Trophoblast cell (in vitro differentiated cells and primary cell): ENCODE results near the gene JMY.

Experiments
- DNase-seq, 2 donors: peaks; one replicate each; pipeline ENCODE4 v3.0.0-alpha.2; 2016
- H2AFZ ChIP-seq: 2 replicates; pipeline ENCODE4 v1.6.1; 2013; ENCODE audit warnings: low read length, moderate library complexity, mild to moderate bottlenecking; ENCODE audit not compliant: insufficient read depth, poor library complexity
- H2AK5ac ChIP-seq: 2 replicates; pipeline ENCODE4 v1.6.1; 2013; ENCODE audit warnings: mild to moderate bottlenecking, low read length
- H2BK120ac ChIP-seq: 2 replicates; pipeline ENCODE4 v1.6.1; 2013; ENCODE audit warnings: low read length, mild to moderate bottlenecking, moderate library complexity; ENCODE audit not compliant: insufficient read depth, poor library complexity
- H2BK12ac ChIP-seq: 2 replicates; pipeline ENCODE4 v1.6.1; 2013; ENCODE audit warnings: mild to moderate bottlenecking, low read length, moderate library complexity
- H2BK5ac ChIP-seq: 2 replicates; pipeline ENCODE4 v1.6.1; 2013; ENCODE audit warnings: low read length, low read depth, moderate library complexity, mild to moderate bottlenecking; ENCODE audit not compliant: poor library complexity
- H3K14ac ChIP-seq: 2 replicates; pipeline ENCODE4 v1.6.1; 2013; ENCODE audit warnings: mild to moderate bottlenecking, low read length
- H3K18ac ChIP-seq: 2 replicates; pipeline ENCODE4 v1.6.1; 2013; ENCODE audit warnings: mild to moderate bottlenecking, low read length
- H3K23ac ChIP-seq: 2 replicates; pipeline ENCODE4 v1.6.1; 2013; ENCODE audit warnings: low read length
- H3K27ac ChIP-seq: 2 replicates; pipeline ENCODE4 v1.5.1; 2013; ENCODE audit warnings: low read depth, mild to moderate bottlenecking, inconsistent platforms, low read length, moderate library complexity
- H3K27me3 ChIP-seq: 2 replicates; pipeline ENCODE4 v1.6.1; 2013; ENCODE audit warnings: inconsistent platforms, mild to moderate bottlenecking, low read length, moderate library complexity; ENCODE audit not compliant: insufficient read depth
- H3K36me3 ChIP-seq, 2 experiments: 1 replicate in 1 of 2; 2 replicates in 1 of 2; pipeline ENCODE4 v1.6.1; 2013; ENCODE audit warnings: low read length in 2 of 2, mild to moderate bottlenecking in 2 of 2, moderate library complexity in 1 of 2; ENCODE audit not compliant: insufficient read depth in 2 of 2, control insufficient read depth in 1 of 2
- H3K4ac ChIP-seq: 2 replicates; pipeline ENCODE4 v1.6.1; 2013; ENCODE audit warnings: low read depth, mild to moderate bottlenecking, low read length, moderate library complexity
- H3K4me1 ChIP-seq, 2 experiments: 1 replicate in 1 of 2; 2 replicates in 1 of 2; pipeline ENCODE4 v1.6.1; 2013; ENCODE audit warnings: low read length in 2 of 2, mild to moderate bottlenecking in 2 of 2, moderate library complexity in 1 of 2; ENCODE audit not compliant: insufficient read depth in 2 of 2, control insufficient read depth in 1 of 2
- H3K4me2 ChIP-seq: 2 replicates; pipeline ENCODE4 v1.6.1; 2013; ENCODE audit warnings: inconsistent platforms, mild to moderate bottlenecking, low read length, moderate library complexity
- H3K4me3 ChIP-seq: 2 replicates; pipeline ENCODE4 v1.5.1; 2013; ENCODE audit warnings: mild to moderate bottlenecking, low read depth, low read length, inconsistent platforms
- H3K79me1 ChIP-seq: one replicate; pipeline ENCODE4 v1.6.1; 2013; ENCODE audit warnings: low read length
- H3K79me2 ChIP-seq: 2 replicates; pipeline ENCODE4 v1.6.1; 2013; ENCODE audit warnings: low read length, mild to moderate bottlenecking; ENCODE audit not compliant: control insufficient read depth, insufficient read depth, poor library complexity
- H3K9ac ChIP-seq: 2 replicates; pipeline ENCODE4 v1.6.1; 2013; ENCODE audit warnings: mild to moderate bottlenecking, low read length
- H3K9me3 ChIP-seq: 2 replicates; pipeline ENCODE4 v1.6.1; 2013; ENCODE audit warnings: low read depth, mild to moderate bottlenecking, control low read depth, inconsistent platforms, low read length; ENCODE audit not compliant: insufficient read depth
- H4K12ac ChIP-seq: 2 replicates; pipeline ENCODE4 v1.6.1; 2013; ENCODE audit warnings: low read depth, mild to moderate bottlenecking, low read length, moderate library complexity
- H4K8ac ChIP-seq: 2 replicates; pipeline ENCODE4 v1.6.1; 2013; ENCODE audit warnings: low read depth, mild to moderate bottlenecking, low read length, moderate library complexity
- H4K91ac ChIP-seq: one replicate; pipeline ENCODE4 v1.6.1; 2013; ENCODE audit warnings: low read depth, mild to moderate bottlenecking, low read length, moderate library complexity
- WGBS: extraction: QIAGEN DNeasy Blood & Tissue Kit; methylation state at CpG from one replicate; pipeline ENCODE4 v1.1.7; 2013; ENCODE audit warnings: missing lambda C conversion rate; ENCODE audit not compliant: insufficient read length, insufficient coverage; ENCODE audit errors: extremely low coverage; 5-methylcytosine and 5-hydroxymethylcytosine counted together

JMY gene

DNA sequence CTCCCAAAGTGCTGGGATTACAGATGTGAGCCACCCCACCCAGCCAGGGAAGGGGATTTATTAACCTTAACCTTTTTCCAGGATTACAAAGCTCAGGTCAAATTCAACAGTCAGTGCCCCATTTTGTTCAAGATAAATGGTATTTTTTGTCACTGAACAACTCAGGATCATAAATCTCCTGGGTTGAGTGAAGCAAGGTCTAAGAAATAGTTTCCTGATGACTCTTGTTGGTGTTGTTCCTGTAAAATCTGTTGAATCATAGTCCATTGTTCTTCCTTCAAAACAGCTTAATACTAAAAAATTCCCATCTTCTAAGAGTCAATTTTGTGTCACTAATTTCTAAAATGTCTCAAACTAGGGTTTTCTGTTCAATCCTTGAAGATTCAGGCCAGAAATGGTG is 33.9 kb upstream of the JMY start:
- Histone ChIP-seq H3K79me2 (no peaks in the 10 kb centered on the region), H3K9ac (no peak overlapping the region), H2AK5ac (no peak overlapping the region), H3K27me3 (no peaks in the 10 kb centered on the region), H3K27ac (no peak overlapping the region), H3K9me3 (no peaks in the 10 kb centered on the region), H3K14ac (no peak overlapping the region), H2BK5ac (no peak overlapping the region), H3K18ac (no peak overlapping the region), H3K23ac (no peak overlapping the region), H3K79me1 (no peaks in the 10 kb centered on the region), H4K12ac (no peak overlapping the region), H3K36me3 (no peaks in the 10 kb centered on the region), H4K91ac (no peak overlapping the region), H3K4me2 (no peak overlapping the region), H2BK12ac (no peak overlapping the region), H2AFZ (no peak overlapping the region), H3K4me1 (no peaks in the 10 kb centered on the region), H4K8ac (no peak overlapping the region), H3K4me3 (no peak overlapping the region), H2BK120ac (no peak overlapping the region), H3K4ac (no peak overlapping the region)
- DNase-seq: peak in 1 of 2 donors; percentile 36

DNA sequence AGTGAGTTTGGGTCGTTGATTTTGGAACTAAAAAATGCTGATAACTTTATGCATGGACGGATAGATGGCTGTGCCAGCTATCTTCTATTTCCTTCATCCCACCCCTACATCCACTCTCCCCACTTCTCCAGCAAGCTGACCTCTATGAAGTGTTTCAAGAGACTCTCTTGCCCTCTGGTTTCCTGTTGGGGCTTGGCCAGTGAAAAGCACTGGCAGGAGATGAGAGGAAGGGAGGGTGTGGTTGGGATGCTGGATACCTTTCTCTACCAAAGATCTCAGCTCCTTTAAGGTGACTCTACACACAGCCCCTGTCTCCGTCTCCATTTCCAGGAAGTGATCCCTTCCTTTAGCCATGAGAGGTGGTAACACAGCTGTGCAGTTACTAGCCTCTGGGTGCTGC is 30.0 kb upstream of the JMY start:
- Histone ChIP-seq H3K23ac (no peak overlapping the region), H4K12ac (no peak overlapping the region), H3K36me3 (no peaks in the 10 kb centered on the region), H3K79me1 (no peaks in the 10 kb centered on the region), H4K8ac (no peak overlapping the region), H3K18ac (no peak overlapping the region), H2BK5ac (no peak overlapping the region), H3K4me2 (no peak overlapping the region), H3K9me3 (no peaks in the 10 kb centered on the region), H2AFZ (no peak overlapping the region), H4K91ac (no peak overlapping the region), H3K4me1 (no peaks in the 10 kb centered on the region), H3K79me2 (no peaks in the 10 kb centered on the region), H3K27ac (no peak overlapping the region), H3K27me3 (no peaks in the 10 kb centered on the region), H3K14ac (no peak overlapping the region), H3K9ac (no peak overlapping the region), H2BK12ac (no peak overlapping the region), H2BK120ac (no peak overlapping the region), H2AK5ac (no peak overlapping the region), H3K4ac (no peak overlapping the region), H3K4me3 (no peak overlapping the region)
- no peak for DNase-seq
- WGBS: no CpG with 5 or more reads among the region's 3 CpGs

DNA sequence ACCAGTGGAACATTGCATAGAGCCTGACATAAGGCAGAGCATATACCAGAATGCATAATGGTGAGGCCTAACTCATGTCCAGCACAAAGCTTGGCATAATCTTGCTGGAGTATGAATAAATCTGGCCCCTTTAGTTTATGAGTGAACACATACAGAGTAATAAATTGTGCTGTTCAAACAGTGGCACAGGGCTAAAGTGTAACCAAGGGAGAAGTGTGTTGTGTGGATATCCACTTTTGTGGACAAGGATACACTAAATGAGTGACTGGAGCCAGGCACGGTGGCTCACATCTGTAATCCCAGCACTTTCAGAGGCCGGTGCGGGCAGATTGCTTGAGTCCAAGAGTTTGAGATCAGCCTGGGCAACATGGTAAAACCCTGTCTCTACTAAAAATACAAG is 29.4 kb upstream of the JMY start:
- no peaks in the 10 kb centered on the region for H3K79me2 ChIP-seq
- no peak overlapping the region for H4K8ac ChIP-seq
- no peak overlapping the region for H2AFZ ChIP-seq
- no peak overlapping the region for H2BK12ac ChIP-seq
- no peaks in the 10 kb centered on the region for H3K9me3 ChIP-seq
- no peak overlapping the region for H3K4ac ChIP-seq
- H3K79me1 ChIP-seq: no peaks in the 10 kb centered on the region
- H3K27me3 ChIP-seq: no peaks in the 10 kb centered on the region
- no peak overlapping the region for H3K18ac ChIP-seq
- H4K91ac ChIP-seq: no peak overlapping the region
- H3K4me1 ChIP-seq: no peaks in the 10 kb centered on the region
- no peak overlapping the region for H3K9ac ChIP-seq
- H2AK5ac ChIP-seq: no peak overlapping the region
- H3K23ac ChIP-seq: no peak overlapping the region
- H3K36me3 ChIP-seq: no peaks in the 10 kb centered on the region
- no peak overlapping the region for H3K4me3 ChIP-seq
- H3K14ac ChIP-seq: no peak overlapping the region
- no peak overlapping the region for H3K27ac ChIP-seq
- H2BK5ac ChIP-seq: no peak overlapping the region
- no peak for DNase-seq
- H4K12ac ChIP-seq: no peak overlapping the region
- no peak overlapping the region for H3K4me2 ChIP-seq
- no CpG with 5 or more reads among the region's 3 CpGs for WGBS
- no peak overlapping the region for H2BK120ac ChIP-seq

DNA sequence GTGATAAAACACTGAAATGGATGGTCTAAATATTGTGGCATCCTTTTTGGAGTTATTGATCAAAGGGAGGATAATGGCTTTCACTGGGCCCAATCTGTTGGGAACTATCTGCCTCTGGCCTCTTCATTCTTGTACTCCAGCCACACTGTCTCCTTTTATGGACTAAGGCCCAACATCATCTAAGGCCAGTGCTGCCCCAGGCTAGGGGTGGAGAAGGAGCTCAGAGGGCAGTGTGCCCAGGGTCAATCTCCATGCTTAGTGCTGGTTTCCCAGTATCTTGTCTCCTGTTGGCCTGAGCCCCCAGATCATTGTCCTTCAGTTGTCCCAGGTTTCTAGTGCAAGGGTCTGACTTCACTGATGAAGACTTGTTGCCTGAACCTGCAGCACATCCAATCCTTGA is 26.4 kb upstream of the JMY start:
- Histone ChIP-seq H4K91ac (no peak overlapping the region), H2BK12ac (no peak overlapping the region), H3K4me3 (no peak overlapping the region), H3K14ac (no peak overlapping the region), H3K9ac (no peak overlapping the region), H3K4ac (no peak overlapping the region), H2BK120ac (no peak overlapping the region), H3K27me3 (no peaks in the 10 kb centered on the region), H2BK5ac (no peak overlapping the region), H3K27ac (no peak overlapping the region), H3K79me2 (no peaks in the 10 kb centered on the region), H3K23ac (no peak overlapping the region), H3K79me1 (no peaks in the 10 kb centered on the region), H4K12ac (no peak overlapping the region), H3K18ac (no peak overlapping the region), H3K36me3 (no peaks in the 10 kb centered on the region), H4K8ac (no peak overlapping the region), H2AFZ (no peak overlapping the region), H3K4me2 (no peak overlapping the region), H3K4me1 (no peaks in the 10 kb centered on the region), H3K9me3 (no peaks in the 10 kb centered on the region), H2AK5ac (no peak overlapping the region)
- no peak for DNase-seq
